HL-60/S4 (cell line): Measurements from ENCODE around the gene PEBP1.
"Not testable (repeated sequence)": the region's sequence is repeated elsewhere in the genome, so short reads cannot be mapped to it uniquely, and the experiment has no call there.

Source experiments
- in situ Hi-C: fragments of 300-500 bp; cut with MboI; formaldehyde crosslinking; loops from 2 replicates; pipeline ENCODE4 v1.14.3; 2022; ENCODE audit warnings: low sequenced_read_pairs

PEBP1 gene

GRCh38 chr12:118129436-118129835 lies 6.5 kb upstream of the PEBP1 start:
- in situ Hi-C loops: not testable (repeated sequence)

DNA sequence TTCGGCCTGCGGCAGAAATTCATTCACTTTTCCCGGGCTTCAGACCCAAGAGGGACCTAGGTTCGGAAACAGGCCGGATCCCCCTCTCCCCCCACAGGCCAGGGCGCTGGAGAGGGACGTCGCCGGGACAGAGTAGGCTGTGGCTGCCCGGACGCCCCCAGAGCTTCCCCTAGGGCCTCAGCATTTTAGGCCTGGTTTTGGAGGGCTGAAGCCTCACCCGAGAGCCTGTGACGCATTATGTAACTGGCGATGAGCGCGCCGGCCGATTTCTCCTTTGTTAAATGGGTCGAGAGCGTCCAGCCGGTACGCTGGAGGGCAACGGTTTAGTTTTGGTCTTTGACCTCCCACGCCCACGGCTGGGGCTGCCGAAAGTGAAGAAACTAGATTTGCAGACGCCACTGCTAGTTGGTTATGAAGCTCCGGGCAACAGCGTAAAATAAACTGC lies 657 bp downstream of the PEBP1 start:
- in situ Hi-C loops: no loop called here

- in situ Hi-C loops: no loop called here
Observed at GRCh38 chr12:118137148-118137678, 1.3 kb downstream of the PEBP1 start.

DNA sequence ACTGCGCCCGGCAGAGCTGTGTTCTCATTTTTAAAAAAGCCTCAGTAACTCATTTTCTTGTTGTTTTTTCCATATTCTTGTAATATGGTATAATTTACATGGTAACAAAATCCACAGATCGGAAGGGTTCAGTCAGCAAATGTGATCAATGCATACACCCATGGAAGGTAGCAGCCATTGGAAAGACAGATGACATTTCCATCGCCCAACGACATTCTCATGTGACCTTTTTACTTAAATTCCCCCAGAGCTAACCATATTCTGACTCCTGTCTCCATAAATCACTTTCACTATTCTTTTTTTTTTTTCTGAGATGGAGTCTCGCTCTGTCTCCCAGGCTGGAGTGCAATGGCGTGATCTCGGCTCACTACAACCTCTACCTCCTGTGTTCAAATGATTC lies 4.9 kb downstream of the PEBP1 start:
- in situ Hi-C loops: no loop called here

DNA sequence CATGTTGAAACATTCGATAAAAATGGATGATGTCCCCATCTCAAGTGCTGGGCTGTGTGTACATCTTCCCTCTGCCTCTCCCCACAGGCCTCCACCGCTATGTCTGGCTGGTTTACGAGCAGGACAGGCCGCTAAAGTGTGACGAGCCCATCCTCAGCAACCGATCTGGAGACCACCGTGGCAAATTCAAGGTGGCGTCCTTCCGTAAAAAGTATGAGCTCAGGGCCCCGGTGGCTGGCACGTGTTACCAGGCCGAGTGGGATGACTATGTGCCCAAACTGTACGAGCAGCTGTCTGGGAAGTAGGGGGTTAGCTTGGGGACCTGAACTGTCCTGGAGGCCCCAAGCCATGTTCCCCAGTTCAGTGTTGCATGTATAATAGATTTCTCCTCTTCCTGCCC lies 8.6 kb downstream of the PEBP1 start:
- in situ Hi-C loops: no loop called here

- in situ Hi-C loops: no loop called here
Observed at GRCh38 chr12:118145113-118145797, 9.3 kb downstream of the PEBP1 start.

GRCh38 chr12:118145798-118146156 lies 9.9 kb downstream of the PEBP1 start:
- in situ Hi-C loops: no loop called here

- in situ Hi-C loops: no loop called here
Observed at GRCh38 chr12:118148287-118148686, 12.4 kb downstream of the PEBP1 start.

GRCh38 chr12:118150625-118151024 lies 14.7 kb downstream of the PEBP1 start:
- in situ Hi-C loops: no loop called here

- in situ Hi-C loops: no loop called here
Observed at GRCh38 chr12:118151755-118152154, 15.8 kb downstream of the PEBP1 start.

- in situ Hi-C loops: no loop called here
Observed at GRCh38 chr12:118160536-118160935, 24.6 kb downstream of the PEBP1 start.

- in situ Hi-C loops: no loop called here
Observed at GRCh38 chr12:118164798-118165486, 29.0 kb downstream of the PEBP1 start.

GRCh38 chr12:118166946-118167345 lies 31.0 kb downstream of the PEBP1 start:
- in situ Hi-C loops: no loop called here

DNA sequence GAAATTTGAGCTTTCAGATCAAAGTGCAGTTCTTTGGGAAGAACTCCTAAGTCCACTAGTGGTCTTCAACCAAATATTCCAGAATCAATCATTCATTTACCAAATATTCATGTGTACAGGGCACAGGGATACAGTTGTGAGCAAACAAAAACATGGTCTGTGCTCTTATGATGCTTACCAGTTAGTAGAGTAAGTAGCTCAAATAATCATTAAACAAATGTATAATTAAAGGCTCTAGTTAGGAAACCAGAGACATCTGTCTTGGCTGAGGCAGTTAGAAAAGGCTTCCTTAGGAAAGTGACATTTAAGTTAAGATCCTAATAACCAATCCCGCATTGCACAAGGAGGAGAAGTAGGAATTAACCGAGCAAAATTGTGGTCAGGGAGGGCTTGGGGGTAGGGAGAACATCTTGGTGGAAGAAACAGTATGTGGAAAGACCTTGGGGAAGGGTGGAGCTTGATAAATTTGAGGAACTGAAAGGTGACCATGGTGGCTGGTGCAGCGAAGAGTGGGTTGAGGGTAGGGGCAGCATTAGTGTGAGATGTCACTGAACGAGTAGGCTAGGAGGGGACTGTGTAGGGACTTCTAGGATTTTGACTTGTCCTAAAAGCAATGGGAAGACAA lies 40.0 kb downstream of the PEBP1 start:
- in situ Hi-C loops: no loop called here

- in situ Hi-C loops: no loop called here
Observed at GRCh38 chr12:118183155-118183554, 47.2 kb downstream of the PEBP1 start.

DNA sequence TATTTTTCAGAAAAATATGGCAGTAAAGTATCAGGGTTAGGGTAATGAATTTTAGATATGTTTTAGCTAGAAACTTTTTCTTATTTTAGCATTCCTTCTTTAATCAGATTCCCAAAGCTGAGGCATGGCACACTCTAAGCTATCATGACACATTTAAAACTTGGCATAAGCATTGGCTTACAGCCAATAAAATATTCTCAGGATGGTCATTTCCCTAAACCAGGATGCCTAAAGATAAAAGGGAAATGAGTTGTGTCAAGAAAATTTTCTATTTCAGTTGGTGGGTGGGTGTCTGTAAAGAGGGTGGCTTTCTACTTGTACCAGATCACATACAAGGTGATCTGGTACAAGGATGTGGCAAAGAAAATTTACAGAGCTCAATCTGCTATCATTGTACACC lies 47.8 kb downstream of the PEBP1 start:
- in situ Hi-C loops: no loop called here

- in situ Hi-C loops: no loop called here
Observed at GRCh38 chr12:118185602-118186397, 49.9 kb downstream of the PEBP1 start.

GRCh38 chr12:118187751-118188435 lies 52.0 kb downstream of the PEBP1 start:
- in situ Hi-C loops: no loop called here

DNA sequence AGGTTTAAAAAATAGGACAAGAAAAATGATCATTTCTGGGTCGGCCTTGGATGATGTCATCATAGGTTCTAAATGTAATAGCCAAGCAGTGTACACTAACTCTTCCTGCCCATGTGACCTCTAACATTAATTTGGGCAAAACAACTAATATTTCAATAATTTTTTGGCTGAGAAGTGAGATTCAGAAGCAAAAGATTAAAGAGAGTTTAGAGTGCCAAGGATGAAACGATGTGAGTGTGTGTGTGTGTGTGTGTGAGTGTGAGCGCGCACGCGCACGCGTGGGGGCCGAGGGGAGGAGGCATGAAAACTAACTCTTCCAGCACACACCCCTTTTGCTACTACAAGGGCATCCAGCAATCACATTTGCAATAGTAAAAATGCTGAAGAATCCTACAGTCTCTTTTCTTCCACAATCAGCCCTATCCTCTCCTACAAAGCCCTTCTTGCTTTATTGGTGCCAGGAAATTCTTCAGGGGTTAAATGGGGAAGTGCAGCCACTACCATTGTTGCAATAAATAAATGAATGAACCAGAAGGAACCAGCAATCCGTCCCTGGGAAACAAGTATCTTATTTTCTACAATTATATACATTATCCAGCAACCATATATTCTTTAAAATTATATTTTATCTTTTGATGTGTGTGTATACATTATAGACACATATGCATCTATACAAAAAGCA lies 52.9 kb downstream of the PEBP1 start:
- in situ Hi-C loops: no loop called here

DNA sequence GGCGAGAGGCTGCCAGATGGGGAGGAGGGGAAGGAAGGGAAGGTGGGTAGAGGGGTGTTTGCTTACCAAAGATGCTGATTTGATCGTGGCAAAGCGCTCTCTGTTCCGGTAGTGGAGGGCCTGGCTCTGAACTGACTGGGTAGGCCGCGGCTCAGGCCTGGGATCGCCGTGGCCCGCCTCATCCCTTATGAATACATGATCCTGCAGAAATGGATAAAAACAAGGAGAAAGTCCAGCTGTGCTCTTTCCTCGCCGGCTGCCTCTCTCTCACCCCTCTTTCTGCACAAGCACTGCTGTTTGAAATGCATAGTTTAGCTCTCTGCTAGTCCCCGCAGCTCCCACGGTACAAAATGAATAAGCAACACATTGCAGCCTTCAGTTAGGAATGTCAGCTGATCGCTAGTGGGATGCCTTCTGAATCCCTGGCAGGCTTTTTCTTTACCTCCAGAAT lies 53.8 kb downstream of the PEBP1 start:
- in situ Hi-C loops: no loop called here
